Activated CD4-positive, alpha-beta T cell treated with anti-CD3 and anti-CD28 coated beads, Interleukin-2, amount 50 U/mL, for 1 hour (primary cell): ENCODE results near the gene ALOX12B.

Experiments used
- DNase-seq: peaks from one replicate; pipeline ENCODE4 v3.0.0-alpha.2; 2020

Gene ALOX12B

GRCh38 chr17:8087075-8087951 lies at the start of gene ALOX12B:
TSS of gene ALOX12B (minus strand) at chr17:8087716. CDS start at chr17:8087442, 274 bp downstream.
- no peak for DNase-seq

DNA sequence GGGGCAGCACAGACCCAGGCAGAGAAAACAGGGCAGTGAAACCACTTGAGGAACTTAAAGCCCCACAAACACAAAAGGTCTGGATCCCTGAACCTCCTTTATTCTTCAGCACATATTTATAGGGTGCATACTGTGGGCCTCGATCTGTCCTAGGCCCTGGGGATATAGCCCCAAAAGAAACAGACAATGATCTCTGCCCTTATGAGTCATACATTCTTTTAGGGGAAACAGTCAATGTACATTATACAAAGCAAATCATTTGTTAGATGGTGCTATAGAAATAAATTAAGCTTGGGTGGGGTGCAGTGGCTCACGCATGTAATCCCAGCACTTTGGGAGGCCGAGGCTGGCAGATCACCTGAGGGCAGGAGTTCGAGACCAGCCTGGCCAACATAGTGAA lies 46.4 kb upstream of the ALOX12B start:
- no peak for DNase-seq

GRCh38 chr17:8133399-8133798 lies 45.9 kb upstream of the ALOX12B start:
- DNase-seq, result no peak

GRCh38 chr17:8131844-8132441 lies 44.4 kb upstream of the ALOX12B start:
- DNase-seq, result no peak

- DNase-seq, result no peak
These were observed 40.7 kb upstream of the ALOX12B start for GRCh38 chr17:8128125-8128784.

DNA sequence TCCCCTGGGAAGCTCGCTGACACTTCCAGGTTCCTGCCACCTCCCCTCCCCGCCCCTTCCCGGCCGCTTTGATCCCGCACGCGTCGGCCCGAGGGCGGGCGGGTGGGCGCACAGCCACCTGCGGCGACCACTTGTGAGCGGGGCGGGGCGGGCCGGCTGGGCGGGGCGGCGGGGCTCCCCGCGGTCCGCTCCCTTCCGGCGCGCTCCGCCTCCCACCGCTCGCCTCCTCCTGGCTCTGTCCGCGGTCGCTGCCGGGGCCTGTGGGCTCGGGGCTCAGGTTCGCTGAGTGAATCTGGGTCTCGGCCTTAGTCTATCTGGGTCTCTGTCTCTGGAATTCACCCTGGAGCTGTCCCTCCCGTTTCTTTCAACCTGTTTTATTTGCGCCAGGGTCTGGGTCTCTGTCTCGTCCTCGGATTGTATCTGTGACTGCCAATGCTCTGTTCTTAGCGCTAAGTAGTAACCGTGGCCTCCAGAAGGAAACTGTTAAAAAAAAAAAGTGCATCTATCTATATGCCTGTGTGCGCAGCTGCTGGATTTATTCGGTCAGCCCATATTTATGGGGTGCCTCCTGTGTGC lies 39.1 kb upstream of the ALOX12B start:
- DNase-seq, result no peak

DNA sequence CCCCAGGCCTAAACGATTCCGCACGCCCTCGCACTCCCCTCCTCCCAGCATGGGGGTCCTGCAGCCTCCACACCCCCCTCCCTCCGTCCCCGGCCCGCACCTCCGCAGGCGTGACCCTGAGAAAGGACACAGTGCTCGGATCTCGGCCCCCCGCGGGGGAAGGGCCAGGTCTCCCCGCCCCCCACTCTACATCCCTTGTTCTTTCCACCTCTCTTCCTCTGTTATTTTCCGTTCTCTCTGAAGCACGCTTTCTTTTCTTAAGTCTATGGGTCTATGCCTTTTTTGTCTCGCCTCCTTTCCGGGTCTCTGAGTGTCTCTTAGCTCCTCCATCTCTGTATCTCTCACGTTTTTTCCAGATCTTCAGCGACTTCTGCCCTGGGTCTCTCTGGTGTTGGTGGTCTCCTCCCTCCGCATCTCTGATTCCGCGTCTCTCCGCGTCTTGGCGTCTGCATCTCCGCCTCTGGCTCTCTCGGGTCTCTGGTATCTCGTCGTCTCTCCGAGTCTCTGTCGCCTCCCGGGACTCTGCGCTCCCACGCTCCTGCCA lies 38.5 kb upstream of the ALOX12B start:
- no peak for DNase-seq

DNA sequence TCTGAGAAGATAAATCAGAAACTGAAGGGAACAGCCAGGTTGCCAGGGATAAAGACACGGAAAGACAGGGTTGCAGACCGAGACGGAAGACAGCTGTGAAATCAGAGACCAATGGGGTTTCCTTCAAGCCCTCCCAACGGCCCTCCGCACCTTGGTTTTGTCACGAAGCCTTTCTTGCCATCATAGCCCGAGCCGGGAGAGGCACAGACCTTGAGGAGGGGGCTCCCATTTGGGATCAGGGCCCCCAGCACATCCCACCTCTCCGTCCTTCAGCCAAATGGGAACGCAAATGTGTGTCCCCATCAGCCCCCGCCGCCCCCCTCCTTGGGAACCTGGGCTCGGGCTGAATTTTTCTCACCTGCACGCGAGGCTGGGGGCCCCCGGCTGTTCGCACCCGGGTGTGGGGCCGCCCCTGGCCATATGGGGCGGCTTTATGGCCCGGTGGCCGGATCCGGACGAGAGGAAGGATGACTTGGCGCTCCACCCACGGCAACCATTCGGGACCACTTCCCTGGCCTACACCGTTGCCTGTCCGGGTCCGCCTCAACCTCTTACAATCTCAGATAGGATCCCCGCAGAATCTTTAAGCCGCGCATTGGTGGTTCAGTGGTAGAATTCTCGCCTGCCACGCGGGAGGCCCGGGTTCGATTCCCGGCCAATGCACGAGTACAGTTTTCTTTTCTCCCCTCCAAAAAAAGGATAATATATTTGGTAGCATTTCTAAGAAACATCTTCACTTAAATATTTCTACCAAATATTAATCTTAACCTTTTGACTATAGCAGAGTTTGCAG lies 37.8 kb upstream of the ALOX12B start:
- peak; percentile 87 for DNase-seq

- DNase-seq, result no peak
These were observed 37.0 kb upstream of the ALOX12B start for GRCh38 chr17:8124350-8125153.

DNA sequence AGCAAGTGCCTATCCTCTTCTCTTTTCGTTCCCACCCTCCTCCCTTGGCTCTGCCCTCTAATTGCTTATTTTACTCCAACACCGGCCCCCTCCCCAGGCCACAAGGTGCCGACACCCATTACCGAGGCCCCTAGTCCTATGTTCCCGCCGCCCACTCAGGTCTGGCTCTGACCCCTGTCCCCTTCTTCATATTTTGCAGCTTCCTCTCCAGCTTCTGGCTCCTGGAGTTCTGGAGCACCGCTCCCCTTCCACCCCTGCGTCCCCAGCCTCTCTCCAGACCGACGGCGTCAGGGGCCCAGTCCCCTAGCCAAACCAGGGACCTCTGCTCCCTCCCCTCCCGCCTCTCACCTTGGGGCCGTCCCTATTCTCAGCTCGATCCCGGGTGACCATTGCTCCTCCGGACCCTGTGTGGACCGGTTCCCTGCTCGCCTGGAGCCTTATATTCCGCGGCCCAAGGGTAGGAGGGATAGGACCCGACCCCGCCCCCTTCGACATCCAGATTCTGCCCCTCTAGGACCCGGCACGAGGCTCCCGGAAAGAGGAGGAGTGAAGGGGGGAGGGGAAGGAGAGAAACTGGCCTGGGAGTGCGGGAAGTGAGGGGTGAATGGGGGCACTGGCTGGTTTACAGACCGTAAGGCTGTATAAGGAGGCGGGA lies 36.3 kb upstream of the ALOX12B start, which contains the start of gene HES7:
Gene HES7, minus strand, starts transcription at position 412 of the 655 bp plus-strand sequence. Its CDS starts 22 bp downstream, at position 390.
- no peak for DNase-seq

DNA sequence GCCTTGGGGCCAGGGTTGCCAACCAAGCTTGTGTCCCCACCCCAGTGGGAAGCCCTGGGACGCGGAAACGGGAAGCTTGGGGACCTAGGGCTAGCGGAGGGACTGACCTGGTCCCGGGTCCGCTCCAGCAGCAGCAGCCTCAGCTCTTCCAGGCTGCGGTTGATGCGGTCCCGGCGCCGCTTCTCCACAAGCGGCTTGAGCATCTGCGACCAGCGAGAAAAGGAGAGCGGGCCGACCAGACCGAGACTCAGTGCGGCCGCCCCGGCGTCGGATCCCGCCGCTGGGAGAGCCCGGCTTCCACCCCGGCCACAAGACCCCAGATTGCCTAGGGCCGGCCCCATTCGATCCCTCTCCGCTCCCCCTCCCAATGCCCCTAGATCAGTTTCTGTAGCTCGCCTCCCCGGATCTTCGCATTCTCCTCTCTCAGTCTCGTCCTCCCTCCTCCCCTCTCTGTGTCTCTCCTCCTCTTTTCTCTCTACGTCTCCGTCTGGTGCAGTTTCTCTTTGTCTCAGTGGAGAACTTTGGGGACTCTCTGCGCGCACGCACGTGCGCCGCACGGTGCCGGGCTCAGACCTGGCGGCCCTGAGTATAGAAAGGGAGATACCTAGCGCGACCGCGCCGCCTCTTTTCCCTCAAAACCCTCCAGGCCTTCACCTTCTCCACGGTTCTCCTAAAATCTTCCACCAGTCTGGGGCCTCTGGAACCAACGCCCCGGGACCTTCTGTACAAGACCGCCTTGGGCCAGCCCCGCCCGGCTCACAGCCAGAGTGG lies 35.6 kb upstream of the ALOX12B start:
- DNase-seq, result no peak

DNA sequence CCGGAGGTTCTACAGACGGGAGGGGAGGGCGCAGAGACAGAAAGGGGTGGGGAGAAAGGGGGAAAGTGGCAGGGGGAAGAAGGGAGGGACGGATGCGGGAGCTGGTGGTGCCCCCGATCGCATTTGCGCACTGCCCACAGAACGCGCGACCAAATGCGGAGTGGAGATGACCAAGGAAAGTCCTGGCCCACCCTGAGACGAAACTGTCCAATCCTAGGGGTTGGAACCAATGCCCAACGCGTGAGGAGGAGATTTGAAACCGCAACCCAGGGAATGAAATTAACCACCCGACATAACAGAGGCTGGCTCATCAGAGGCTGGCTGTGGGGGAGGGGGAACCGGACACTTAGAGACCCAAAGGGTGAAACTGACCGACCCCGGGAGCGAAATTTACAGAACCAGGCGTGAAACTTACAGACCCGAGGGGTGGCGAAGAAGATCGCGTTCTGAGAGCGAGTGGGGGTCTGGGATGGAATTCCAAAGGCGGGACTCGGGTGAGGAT lies 35.0 kb upstream of the ALOX12B start:
- DNase-seq, result no peak

DNA sequence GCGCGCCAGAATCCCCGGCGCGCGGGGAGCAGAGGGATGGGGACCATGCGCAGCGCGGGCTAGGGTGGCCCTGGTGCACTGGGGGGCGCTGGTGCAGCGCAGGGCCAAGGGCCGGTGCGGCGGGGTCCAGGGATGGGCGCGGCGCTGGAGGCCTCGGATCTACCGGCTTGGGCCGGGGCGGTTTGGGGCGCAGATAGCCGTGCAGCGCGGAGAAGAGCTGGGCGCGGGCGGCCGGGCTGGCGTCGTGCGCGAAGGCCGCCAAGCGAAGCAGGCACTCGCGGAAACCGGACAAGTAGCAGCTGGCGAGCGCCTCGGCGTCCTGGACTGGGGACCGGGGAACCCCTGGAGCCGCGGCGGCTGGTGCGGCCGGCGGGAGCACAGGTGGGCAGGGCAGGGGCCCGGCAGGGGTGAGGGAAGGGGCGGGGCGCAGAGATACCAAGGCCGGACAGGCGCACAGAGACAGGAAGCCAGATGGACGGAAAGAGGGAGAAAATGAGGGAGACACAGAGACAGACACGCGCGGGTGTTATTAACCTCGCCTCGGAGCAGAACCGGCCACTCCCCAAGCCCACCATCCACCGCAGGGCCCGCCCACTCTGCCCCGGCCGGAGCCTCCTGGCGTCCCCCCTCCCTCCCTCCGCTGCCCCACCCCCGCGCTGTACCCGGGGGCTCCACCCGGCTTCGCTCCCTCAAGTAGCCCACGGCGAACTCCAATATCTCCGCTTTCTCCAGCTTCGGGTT lies 34.3 kb upstream of the ALOX12B start:
- no peak for DNase-seq

DNA sequence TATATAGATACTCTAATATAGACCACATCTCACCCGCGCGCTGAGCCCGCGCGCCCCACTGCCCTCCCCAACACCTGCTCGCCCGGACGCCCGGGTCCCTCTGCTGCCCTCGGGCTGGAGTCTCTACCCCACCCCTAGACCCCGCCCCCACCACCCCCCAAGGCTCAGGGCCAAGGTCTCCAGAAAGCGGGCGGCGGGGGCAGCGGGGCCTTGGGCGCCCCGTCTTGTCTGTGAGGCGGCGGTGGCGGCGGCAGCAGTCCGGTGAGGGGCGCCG lies 33.8 kb upstream of the ALOX12B start:
- no peak for DNase-seq

DNA sequence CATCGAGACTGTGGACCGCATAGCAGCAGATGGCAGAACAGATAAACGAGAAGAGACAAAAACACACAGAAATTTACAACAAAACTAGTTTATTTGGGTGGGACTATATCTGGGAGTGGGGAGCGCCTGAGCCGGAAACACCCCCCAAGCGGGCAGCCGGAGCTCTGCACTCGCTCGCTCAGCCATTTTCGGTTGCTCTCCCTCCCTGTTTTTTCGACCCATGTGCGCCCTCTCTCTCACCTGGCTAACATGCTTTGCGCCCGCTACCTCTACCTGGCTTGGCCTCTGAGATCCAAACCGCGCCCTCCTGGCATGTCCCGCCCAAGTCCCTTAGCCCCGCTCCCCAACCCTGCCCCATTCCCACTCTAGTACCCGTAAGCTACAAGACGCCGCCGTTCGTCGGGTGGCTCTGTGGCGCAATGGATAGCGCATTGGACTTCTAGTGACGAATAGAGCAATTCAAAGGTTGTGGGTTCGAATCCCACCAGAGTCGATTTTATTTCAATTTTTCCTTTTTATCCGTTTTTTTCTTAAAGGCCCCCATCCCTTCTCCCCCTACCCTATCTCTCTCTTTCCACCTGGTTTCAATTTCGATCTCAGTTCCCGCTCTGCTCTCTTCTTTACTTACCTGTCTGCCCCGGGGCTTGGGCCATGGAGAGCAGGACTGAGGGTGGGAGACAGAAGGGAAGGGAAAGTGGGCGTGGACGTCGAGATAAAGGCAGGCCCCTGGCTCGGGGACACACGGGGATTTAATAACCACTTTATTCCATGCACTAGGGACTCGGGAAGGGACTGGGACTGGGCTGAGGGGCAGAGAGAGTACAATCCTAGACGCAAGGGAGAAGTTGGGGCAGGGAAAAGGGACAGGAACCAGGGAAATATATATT lies 33.2 kb upstream of the ALOX12B start:
- DNase-seq, result peak; percentile 59

DNA sequence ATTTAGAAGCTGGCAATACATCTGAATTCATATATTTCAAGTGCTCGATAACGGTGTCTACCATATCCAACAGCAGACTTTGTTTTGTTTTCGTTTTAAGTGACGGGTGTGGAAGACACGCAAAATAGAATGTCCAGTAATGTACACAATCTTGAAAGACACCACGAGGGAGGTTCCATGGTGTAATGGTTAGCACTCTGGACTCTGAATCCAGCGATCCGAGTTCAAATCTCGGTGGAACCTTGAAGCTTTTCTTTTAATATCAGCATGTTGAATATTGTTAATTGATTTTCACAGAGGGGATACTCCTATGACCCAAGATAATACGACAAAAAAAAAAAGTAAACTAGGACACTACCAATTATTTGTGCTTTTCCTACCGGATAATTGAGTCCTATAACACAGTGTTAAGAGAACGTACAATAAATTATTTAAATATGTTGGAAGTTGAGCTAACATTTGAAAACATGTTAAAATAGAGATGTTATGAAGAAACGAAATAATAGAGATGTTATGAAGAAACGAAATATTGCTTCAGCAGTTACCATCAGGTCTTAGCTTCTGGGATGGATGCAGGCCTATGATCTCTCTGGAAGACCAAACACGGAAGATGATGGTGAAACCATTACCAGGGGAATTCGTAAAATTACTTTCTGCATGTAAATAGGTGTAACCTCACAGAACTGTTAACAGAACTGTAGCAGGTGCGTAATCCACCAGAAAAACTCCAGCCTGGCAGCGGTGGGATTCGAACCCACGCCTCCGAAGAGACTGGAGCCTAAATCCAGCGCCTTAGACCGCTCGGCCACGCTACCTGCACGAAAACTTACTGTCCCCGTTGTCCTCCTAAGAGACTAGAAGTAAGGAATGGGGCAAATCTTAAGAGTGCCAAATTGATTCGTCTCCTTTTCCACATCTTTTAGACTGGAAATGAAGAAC lies 32.3 kb upstream of the ALOX12B start:
- DNase-seq, result peak; percentile 78
